T-helper 2 cell treated with Interferon-gamma antibody and Interleukin-4, amounts not matched to agents 5 μg/mL and 100 μg/mL, for 36 hours (primary cell): ENCODE results near the gene PPP1R13L.
A peak's percentile ranks its signal among the peaks of the same experiment; 100 is the strongest.
"Not testable (repeated sequence)": the region's sequence is repeated elsewhere in the genome, so short reads cannot be mapped to it uniquely, and the experiment has no call there.

Source experiments
- DNase-seq: peaks from one replicate; pipeline ENCODE4 v3.0.0; 2021; ENCODE audit warnings: low spot score
- H3K27ac Mint-ChIP-seq: one replicate; pipeline ENCODE4 v1.8.0; 2021; ENCODE audit warnings: mild to moderate bottlenecking, mixed read lengths
- H3K27me3 Mint-ChIP-seq: one replicate; pipeline ENCODE4 v1.8.0; 2021; ENCODE audit warnings: low read depth, mixed read lengths
- H3K36me3 Mint-ChIP-seq: one replicate; pipeline ENCODE4 v1.8.0; 2021; ENCODE audit warnings: low read depth, mixed read lengths
- H3K4me1 Mint-ChIP-seq: one replicate; pipeline ENCODE4 v1.8.0; 2021; ENCODE audit warnings: low read depth, mixed read lengths
- H3K4me3 Mint-ChIP-seq: one replicate; pipeline ENCODE4 v1.8.0; 2022; ENCODE audit warnings: mild to moderate bottlenecking, moderate library complexity, mixed read lengths
- H3K9me3 Mint-ChIP-seq: one replicate; pipeline ENCODE4 v1.8.0; 2021; ENCODE audit warnings: mixed read lengths

The PPP1R13L gene

DNA sequence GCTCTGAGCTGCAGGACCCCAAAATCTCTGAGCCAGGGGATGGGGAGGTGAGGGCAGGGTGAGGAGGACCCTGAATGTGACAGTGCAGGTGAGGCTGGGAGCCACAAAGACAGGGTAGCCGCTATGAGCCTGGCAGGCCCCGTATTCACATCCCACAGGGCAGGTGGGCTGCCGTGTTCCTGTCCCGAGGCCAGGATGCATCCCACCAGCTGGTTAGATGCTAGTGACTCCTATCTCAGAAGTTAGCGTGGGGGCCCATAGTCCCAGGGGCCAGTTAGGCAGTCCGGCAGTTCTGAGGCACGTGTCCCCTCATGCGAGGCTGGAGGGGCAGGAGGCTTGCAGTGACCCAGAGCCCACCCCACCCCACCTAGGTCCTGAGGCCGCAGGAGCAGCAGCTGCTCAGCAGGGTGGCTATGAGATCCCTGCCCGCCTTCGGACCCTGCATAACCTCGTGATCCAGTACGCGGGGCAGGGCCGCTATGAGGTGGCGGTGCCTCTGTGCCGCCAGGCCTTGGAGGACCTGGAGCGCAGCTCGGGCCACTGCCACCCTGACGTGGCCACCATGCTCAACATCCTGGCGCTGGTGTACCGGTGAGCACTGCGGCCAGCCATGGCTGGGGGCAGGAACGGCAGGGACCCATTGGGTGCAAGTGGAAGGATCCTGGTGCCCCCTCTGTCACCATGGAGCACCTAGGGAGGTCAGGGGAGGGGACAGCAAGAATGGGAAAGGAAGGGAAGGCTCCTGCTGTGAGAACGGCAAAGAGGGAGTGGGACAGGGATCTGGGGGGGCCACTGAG, 57.1 kb downstream of the PPP1R13L start:
- peaks cover 2% of the 10 kb centered on the region for H3K27me3 Mint-ChIP-seq
- no peaks in the 10 kb centered on the region for H3K9me3 Mint-ChIP-seq
- no peak overlapping the region for H3K27ac Mint-ChIP-seq
- H3K36me3 Mint-ChIP-seq: peaks cover 3% of the 10 kb centered on the region
- no peaks in the 10 kb centered on the region for H3K4me1 Mint-ChIP-seq
- no peak for DNase-seq
- no peak overlapping the region for H3K4me3 Mint-ChIP-seq

DNA sequence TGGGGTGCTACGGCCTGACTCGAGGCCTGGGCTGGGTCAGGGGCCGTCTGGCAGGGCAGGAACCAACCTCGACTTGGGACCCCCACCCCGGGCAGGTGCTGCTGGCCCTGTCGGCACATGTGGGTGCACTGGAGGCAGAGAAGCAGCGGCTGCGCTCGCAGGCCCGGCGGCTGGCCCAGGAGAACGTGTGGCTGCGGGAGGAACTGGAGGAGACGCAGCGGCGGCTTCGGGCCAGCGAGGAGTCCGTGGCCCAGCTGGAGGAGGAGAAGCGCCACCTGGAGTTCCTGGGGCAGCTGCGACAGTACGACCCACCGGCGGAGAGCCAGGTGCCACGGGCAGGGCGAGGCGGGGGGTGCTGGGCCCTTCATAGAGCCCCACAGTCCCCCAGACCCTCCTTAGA, 58.4 kb downstream of the PPP1R13L start:
- Mint-ChIP-seq H3K36me3 (peaks cover 3% of the 10 kb centered on the region), H3K4me1 (no peaks in the 10 kb centered on the region), H3K4me3 (no peak overlapping the region), H3K27me3 (peaks cover 2% of the 10 kb centered on the region), H3K27ac (no peak overlapping the region), H3K9me3 (no peaks in the 10 kb centered on the region)
- DNase-seq: no peak

DNA sequence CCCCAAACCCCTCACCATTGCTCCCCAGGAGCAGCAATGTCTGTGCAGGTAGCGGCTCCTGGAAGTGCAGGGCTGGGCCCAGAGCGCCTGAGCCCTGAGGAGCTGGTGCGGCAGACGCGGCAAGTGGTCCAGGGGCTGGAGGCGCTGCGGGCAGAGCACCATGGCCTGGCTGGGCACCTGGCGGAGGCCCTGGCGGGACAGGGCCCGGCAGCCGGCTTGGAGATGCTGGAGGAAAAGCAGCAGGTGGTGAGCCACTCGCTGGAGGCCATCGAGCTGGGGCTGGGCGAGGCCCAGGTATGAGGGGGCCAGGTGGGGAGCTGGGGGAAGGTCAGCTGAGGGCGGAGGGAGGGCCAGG, 59.4 kb downstream of the PPP1R13L start:
- H3K4me3 Mint-ChIP-seq: no peak overlapping the region
- no peak for DNase-seq
- H3K27ac Mint-ChIP-seq: no peak overlapping the region
- peaks cover 2% of the 10 kb centered on the region for H3K27me3 Mint-ChIP-seq
- no peaks in the 10 kb centered on the region for H3K36me3 Mint-ChIP-seq
- H3K4me1 Mint-ChIP-seq: no peaks in the 10 kb centered on the region
- no peaks in the 10 kb centered on the region for H3K9me3 Mint-ChIP-seq

DNA sequence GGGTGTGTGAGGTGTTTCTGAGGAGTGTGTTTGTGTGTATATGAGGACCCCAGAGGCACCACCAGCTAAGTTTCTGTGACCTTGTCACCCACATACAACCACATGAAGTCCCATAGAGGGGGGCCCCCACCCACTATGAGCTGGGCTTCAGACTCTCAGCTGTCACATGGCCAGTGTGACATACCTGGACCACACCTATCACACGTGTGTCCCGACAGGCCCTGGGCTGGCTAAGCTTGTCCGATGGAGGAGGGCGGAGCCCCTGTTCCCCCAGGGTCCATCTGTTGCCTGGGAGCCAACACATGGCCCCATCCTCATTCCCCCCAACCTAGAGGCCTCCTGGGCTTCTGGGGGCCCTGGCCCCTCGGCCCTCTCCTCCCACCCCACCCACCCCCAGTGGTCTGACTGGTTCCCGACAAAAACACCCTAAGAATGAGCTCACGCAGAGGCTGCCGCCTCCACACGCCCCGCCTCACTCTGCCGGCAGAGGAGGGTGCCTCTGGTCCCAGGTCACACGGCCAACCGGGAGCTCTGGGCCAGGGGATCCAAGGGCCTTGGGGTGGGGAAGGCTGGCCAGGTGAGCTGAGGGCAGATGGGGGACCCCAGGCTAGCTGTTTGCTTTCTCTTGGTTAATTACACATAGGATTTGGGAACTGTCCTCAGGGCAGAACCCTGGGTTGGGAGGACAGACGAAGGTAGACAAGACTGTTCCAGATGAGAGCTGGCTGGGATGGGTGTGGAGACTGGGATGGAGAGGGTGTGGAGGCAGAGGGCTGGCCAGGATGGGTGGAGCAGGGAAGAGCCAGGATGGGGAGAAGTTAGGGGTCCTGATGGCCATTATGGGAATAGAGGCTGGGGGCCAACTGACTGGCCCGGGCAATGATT, 60.0 kb downstream of the PPP1R13L start:
- Mint-ChIP-seq H3K27ac (no peak overlapping the region), H3K36me3 (no peaks in the 10 kb centered on the region)
- DNase-seq: no peak

DNA sequence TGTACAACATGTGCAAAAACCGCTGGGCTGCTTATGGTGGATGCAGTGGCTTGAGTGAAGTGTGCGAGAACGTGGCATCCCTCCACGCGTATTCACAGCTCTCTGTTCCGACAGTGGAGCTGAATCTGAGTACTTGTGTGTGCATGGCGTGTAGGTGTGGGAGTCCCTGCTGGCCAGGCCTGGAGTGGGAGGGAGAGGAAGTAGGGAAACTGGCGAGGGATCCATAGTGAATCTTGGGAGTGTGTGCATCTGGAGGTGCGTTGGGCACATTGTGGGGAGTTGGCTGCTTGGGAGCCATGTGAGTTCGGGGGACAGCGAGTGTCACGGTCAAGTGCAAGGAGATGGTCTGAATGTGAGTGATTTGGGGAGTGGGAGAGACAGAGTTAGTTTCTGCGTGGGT, 62.0 kb downstream of the PPP1R13L start:
- peaks cover 9% of the 10 kb centered on the region for H3K27me3 Mint-ChIP-seq
- H3K4me3 Mint-ChIP-seq: no peak overlapping the region
- no peaks in the 10 kb centered on the region for H3K36me3 Mint-ChIP-seq
- H3K27ac Mint-ChIP-seq: no peak overlapping the region
- DNase-seq: no peak
- no peaks in the 10 kb centered on the region for H3K9me3 Mint-ChIP-seq
- peaks cover 7% of the 10 kb centered on the region for H3K4me1 Mint-ChIP-seq

More for the DNA sequence above, 60.0 kb downstream of the PPP1R13L start:
- H3K27me3 Mint-ChIP-seq: peaks cover 6% of the 10 kb centered on the region
- H3K4me1 Mint-ChIP-seq: peaks cover 2% of the 10 kb centered on the region
- no peaks in the 10 kb centered on the region for H3K9me3 Mint-ChIP-seq
- no peak overlapping the region for H3K4me3 Mint-ChIP-seq

DNA sequence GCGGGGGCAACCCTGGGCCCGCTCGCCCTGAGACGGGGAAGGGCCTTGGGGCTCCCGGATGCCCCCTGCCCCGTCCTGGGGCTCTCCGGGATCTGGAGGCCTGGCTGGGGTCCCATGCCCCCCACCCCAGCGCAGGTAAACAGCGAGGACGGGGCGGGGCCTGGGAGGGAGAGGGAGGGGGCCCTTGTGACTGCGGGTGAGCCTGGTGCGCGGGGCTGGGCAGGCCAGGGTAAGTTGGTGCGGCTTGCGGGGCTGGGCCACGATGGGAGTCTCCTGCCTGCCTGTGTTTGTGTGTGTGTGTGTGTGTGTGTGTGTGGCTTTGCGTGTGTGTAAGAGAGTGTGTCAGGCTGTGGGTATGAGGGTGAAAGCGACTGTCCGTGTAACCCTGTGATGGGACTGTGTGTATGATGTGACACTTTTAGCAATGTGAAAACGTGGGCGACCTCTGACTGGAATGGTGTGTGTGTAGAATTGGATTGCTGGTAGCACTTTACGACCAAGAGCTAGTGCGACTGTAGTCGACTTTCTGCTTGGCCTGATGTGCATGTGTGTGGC, 63.9 kb downstream of the PPP1R13L start:
- Mint-ChIP-seq H3K4me3 (no peak overlapping the region), H3K4me1 (peaks cover 7% of the 10 kb centered on the region), H3K27me3 (peaks cover 13% of the 10 kb centered on the region), H3K9me3 (no peaks in the 10 kb centered on the region), H3K27ac (no peak overlapping the region), H3K36me3 (no peaks in the 10 kb centered on the region)
- no peak for DNase-seq

DNA sequence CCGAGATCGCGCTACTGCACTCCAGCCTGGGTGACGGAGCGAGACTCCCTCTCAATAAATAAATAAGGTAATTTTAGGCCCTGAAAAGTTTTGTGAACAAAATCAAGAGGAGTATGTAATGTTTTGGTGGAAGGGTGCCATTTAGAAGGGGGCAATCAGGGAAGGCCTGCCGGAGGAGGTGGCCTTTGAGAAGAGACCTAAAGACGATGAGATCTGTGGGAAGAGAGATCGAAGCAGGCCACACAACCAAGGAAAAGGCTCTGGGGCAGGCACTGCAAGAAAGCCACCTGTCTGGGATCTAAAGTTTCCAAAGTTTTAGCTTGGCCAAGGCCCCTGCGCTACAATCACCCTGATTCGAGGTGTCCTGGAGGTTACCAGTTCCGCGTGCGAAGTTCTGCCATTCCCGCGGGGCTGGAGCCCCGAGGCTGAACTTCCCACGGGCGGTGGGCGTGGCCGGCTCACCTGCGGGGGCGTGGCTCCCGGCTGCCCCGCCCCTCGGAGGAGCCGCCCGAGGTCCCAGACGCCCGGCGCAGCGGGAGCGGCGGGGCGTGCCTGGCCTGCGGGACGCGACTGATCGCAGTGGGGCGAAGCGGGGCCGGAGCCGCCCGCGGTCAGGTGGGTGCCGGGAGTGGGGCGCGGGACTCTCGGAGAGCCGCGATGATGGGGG, 64.5 kb downstream of the PPP1R13L start, which contains the start of gene KLC3:
TSS of gene KLC3 (plus strand) at position 519 of the 667 bp plus-strand sequence. CDS start 4,792 bp downstream, outside the sequence.
- DNase-seq: peak; percentile 36
- Mint-ChIP-seq H3K4me3 (peak within 1 kb of the TSS; percentile 55), H3K36me3 (no peaks in the 10 kb centered on the region), H3K27ac (no peak within 1 kb of the TSS), H3K27me3 (peaks cover 13% of the 10 kb centered on the region), H3K4me1 (peaks cover 7% of the 10 kb centered on the region), H3K9me3 (no peaks in the 10 kb centered on the region)

DNA sequence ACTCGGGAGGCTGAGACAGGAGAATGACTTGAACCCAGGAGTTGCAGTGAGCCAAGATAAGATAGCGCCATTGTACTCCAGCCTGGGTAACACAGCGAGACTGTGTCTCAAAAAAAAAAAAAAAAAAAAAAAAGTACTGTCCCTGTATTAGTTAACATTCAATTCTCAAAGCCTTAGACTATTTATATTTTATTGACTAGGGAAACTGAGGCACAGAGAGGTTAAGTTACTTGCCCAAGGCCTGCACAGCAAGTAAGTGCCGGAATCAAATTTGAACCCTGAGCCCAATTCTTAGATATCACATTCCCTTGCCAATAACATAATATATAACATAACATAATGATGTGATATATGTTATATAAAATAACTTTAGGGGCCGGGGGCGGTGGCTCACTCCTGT, 65.2 kb downstream of the PPP1R13L start:
- peaks cover 13% of the 10 kb centered on the region for H3K27me3 Mint-ChIP-seq
- H3K4me1 Mint-ChIP-seq: peaks cover 7% of the 10 kb centered on the region
- no peaks in the 10 kb centered on the region for H3K36me3 Mint-ChIP-seq
- no peaks in the 10 kb centered on the region for H3K9me3 Mint-ChIP-seq
- H3K4me3 Mint-ChIP-seq: peak overlapping the region; percentile 55
- no peak overlapping the region for H3K27ac Mint-ChIP-seq
- no peak for DNase-seq

DNA sequence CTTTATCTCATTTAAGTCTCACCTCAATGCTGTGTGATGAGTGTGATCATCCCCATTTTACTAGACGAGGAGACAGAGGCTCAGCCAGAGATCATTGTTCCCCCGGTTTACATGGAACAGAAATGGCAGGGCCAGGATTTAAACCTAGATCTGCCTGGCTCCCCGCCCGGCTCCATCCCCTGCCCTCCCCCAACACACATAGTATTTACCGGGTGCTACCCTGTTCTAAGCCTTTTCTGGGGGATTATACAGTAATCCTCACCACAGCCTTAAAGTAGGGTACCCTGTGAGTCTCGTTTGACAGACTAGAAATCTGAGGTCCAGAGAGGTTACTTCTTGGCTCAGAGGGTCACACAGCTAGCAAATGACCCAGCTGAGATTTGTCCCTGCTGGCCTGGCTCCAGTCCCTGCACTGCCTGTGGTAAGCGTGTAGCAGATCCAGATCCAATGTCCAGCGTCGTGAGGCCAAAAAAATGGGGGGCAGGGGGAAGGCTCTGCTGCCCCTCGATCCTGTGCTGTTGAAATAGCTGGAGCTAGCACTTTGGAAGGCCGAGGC, 68.1 kb downstream of the PPP1R13L start:
- no peak overlapping the region for H3K4me3 Mint-ChIP-seq
- H3K4me1 Mint-ChIP-seq: peaks cover 7% of the 10 kb centered on the region
- H3K9me3 Mint-ChIP-seq: no peaks in the 10 kb centered on the region
- H3K27me3 Mint-ChIP-seq: peaks cover 11% of the 10 kb centered on the region
- no peaks in the 10 kb centered on the region for H3K36me3 Mint-ChIP-seq
- no peak for DNase-seq
- no peak overlapping the region for H3K27ac Mint-ChIP-seq

DNA sequence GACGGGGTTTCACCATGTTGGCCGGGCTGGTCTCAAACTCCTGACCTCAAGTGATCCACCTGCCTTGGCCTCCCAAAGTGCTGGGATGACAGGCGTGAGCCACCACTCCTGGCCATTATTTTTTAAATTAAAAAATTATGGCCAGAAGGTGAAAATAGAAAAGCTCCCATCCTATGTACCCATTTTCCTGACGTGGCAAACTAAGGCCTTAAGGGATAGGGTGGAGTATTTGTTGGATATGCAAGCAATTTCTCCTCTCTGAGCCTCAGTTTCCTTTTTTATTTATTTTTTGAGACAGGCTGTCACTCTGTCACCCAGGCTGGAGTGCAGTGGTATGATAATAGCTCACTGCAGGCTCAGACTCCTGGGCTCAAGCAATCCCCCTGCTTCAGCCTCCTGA, 70.0 kb downstream of the PPP1R13L start:
- DNase-seq, H3K4me1 Mint-ChIP-seq, H3K4me3 Mint-ChIP-seq, H3K27ac Mint-ChIP-seq, H3K9me3 Mint-ChIP-seq, H3K27me3 Mint-ChIP-seq, H3K36me3 Mint-ChIP-seq: not testable (repeated sequence)

DNA sequence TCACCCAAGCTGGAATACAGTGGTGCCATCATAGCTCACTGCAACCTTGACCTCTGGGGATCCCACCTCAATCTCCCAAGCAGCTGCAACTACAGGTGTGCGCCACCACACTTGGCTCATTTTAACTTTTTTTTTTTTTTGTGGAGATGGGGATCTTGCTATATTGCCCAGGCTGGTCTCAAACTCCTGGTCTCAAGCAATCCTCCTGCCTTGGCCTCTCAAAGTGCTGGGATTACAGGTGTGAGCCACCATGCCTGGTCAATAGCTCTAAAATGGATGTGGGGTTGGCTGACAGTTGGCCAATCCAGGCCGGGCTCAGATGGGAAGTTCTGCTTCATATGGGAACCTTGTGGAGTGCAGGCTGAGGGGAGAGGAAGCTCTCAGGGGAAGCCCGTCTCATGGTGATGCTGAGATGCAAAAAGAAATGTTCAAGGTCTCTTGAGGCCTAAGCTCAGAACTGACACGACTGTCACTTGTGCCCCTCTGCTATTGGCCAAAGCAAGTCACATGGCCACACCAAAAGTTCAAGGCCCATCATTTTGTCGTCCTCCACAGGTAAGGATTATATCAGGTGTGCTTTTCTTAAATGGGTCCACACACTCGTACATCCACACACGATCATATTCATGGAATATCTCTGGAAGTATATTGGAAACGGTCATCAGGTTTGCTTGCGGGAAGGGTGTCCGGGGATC, 71.1 kb downstream of the PPP1R13L start:
- H3K9me3 Mint-ChIP-seq: no peaks in the 10 kb centered on the region
- H3K4me3 Mint-ChIP-seq: no peak overlapping the region
- H3K27me3 Mint-ChIP-seq: peaks cover 7% of the 10 kb centered on the region
- peaks cover 4% of the 10 kb centered on the region for H3K4me1 Mint-ChIP-seq
- DNase-seq: no peak
- H3K27ac Mint-ChIP-seq: no peak overlapping the region
- H3K36me3 Mint-ChIP-seq: no peaks in the 10 kb centered on the region

DNA sequence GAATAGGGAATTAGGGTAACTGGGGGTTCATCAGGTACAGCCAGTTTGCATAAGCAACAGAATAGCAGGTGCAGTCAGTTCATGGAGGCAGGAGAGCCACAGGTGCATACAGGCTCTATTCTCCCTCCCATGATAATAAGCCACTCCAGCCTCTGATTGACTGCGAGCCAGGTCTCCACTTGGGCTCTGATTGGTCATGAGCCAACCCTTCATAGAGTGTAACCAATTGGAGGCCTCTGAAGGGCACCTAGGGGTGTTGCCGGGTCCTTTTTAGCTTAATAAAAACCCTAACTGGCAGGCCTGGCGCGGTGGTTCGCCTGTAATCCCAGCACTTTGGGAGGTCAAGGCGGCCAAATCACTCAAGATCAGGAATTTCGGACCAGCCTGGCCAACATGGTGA, 73.5 kb downstream of the PPP1R13L start:
- H3K4me3 Mint-ChIP-seq: no peak overlapping the region
- DNase-seq: no peak
- H3K27me3 Mint-ChIP-seq: peaks cover under 1% of the 10 kb centered on the region
- H3K36me3 Mint-ChIP-seq: no peaks in the 10 kb centered on the region
- no peak overlapping the region for H3K27ac Mint-ChIP-seq
- H3K9me3 Mint-ChIP-seq: no peaks in the 10 kb centered on the region
- H3K4me1 Mint-ChIP-seq: peaks cover under 1% of the 10 kb centered on the region
